Subcutaneous adipose tissue (tissue), 4 donors: ENCODE results near the gene KRTAP4-5. TPM values are rescaled to one million over a fixed set of nuclear protein-coding genes. Genes with fewer than 3 reads are reported as not detected.

Experiments used
- CTCF ChIP-seq: fragments of 450-650 bp; IDR thresholded peaks from one replicate; pipeline ENCODE4 v1.5.1; 2016; ENCODE audit warnings: low read depth, mild to moderate bottlenecking, control low read depth, antibody characterized with exemption, moderate library complexity
- total RNA-seq, 4 donors: library from RNA; depleted of rRNA; stranded (reverse); fragments of >200 nt; gene quantifications; one replicate each; pipeline ENCODE4 v1.1.0, GENCODE V29; 2016

The KRTAP4-5 gene
- total RNA-seq, 4 donors from 2014 or later: not detected

GRCh38 chr17:41144846-41145245, 4.8 kb downstream of the KRTAP4-5 start:
- no peak for TF ChIP-seq CTCF

- TF ChIP-seq CTCF: no peak
Measured at GRCh38 chr17:41141361-41141760, 8.3 kb downstream of the KRTAP4-5 start.

DNA sequence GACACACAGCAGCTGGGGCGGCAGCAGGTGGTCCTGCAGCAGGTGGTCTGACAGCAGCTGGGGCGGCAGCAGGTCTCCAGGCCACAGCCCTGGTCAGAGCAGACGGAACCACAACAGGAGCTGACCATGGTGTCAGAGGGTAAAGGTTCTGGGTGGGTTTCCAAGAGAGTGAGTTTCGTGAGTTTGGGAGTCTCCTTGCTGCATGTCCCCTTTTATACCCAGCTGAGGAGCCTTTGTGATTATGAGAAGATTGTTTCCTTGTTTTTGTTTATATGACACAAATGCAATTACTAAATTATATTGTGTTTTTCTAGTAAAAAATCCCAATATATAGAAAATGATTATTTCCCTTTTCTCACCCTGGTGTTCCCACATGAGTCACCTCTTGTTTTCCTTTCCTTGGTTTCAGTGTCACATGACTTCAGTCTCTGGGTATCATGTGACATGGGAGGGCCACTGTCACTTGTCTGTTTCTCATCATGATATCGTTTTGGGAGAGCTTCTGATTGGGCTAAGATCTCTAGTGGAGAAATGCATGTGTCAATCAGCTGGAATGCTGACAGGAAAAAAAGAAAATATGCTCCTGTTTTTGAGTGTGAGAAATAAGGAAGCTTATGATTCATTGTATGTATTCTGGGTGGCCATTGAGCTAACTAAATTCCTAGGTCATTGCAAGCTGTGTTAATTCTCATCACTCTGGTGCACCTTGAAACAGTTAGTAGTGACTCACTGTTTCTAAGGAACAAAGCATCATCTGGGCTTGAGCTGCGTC, 9.1 kb downstream of the KRTAP4-5 start, which contains the start of gene KRTAP4-6:
Gene KRTAP4-6, minus strand, starts transcription at position 185 of the 772 bp plus-strand sequence. Its CDS starts 57 bp downstream, at position 128.
- no peak for TF ChIP-seq CTCF

GRCh38 chr17:41133880-41134735, 15.5 kb downstream of the KRTAP4-5 start:
- TF ChIP-seq CTCF: no peak

DNA sequence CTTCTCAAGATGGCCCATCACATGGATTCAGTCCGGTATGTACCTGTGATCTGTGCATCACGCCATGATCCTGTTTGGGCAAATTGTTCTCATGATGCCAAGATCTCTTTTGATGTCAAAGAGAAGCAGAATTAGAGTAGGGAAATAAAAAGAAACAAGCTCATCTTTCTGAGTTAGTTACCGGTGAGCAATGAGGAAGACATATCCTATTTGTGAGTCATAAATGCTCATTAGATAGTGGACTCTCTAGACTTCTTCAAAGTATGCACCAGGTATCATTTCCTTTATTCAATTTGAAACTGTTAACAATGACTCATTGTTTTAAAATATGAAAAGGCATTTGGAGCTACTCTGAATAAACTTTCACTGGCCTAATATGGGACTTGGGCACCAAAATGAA, 17.6 kb downstream of the KRTAP4-5 start:
- TF ChIP-seq CTCF: no peak

- no peak for TF ChIP-seq CTCF
Measured at GRCh38 chr17:41127371-41127770, 22.3 kb downstream of the KRTAP4-5 start.

GRCh38 chr17:41126412-41126811, 23.2 kb downstream of the KRTAP4-5 start:
- TF ChIP-seq CTCF: no peak
